SK-N-SH (cell line): ENCODE data around the gene RREB1. TPM values are rescaled to one million over a fixed set of nuclear protein-coding genes. Genes with fewer than 3 reads are reported as not detected.

ENCODE experiments used
- CTCF ChIA-PET: fragments of 300-600, 350-600 bp; formaldehyde crosslinking; extraction: SDS; loops from one replicate; lab custom pipeline; 2021; lab: Yijun Ruan, JAX
- POLR2A ChIA-PET: fragments of 350-600 bp; sonication (Branson Sonifier 250); formaldehyde crosslinking; extraction: SDS; loops from one replicate; lab custom pipeline; 2020; ENCODE audit warnings: antibody characterized with exemption, inconsistent platforms; lab: Yijun Ruan, JAX
- DNase-seq: peaks from one replicate; pipeline ENCODE4 v3.0.0; 2012
- H2AFZ ChIP-seq: fragments of 200-600 bp; sonication (generic); 2 replicates; pipeline ENCODE4 v1.8.1; 2016; ENCODE audit warnings: antibody characterized with exemption, mild to moderate bottlenecking, low read depth
- H3F3A ChIP-seq: fragments of 200-600 bp; sonication (generic); replicated peaks from 2 replicates; pipeline ENCODE3; 2016; ENCODE audit warnings: antibody characterized with exemption, mild to moderate bottlenecking; ENCODE audit not compliant: insufficient read depth
- H3K27ac ChIP-seq, 2 experiments: fragments of 200-500 bp in 1 of 2; fragments of 200-600 bp in 1 of 2; sonication (Bioruptor generic) in 1 of 2; sonication (generic), shearing (Covaris generic) in 1 of 2; 2 replicates each; pipeline versions ENCODE4 v1.5.1 to v1.6.1; 2014 to 2016; ENCODE audit warnings: low read depth in 2 of 2, inconsistent platforms in 1 of 2, low read length in 1 of 2, mild to moderate bottlenecking in 1 of 2, mixed read lengths in 1 of 2
- H3K27me3 ChIP-seq: fragments of 200-600 bp; sonication (generic), shearing (Covaris generic); 2 replicates; pipeline ENCODE4 v1.6.1; 2016; ENCODE audit warnings: mixed run types; ENCODE audit not compliant: insufficient read depth
- H3K36me3 ChIP-seq, 2 experiments: fragments of 200-500 bp in 1 of 2; fragments of 200-600 bp in 1 of 2; sonication (Bioruptor generic) in 1 of 2; sonication (generic) in 1 of 2; replicated peaks in 1 of 2; 2 replicates each; pipeline versions ENCODE3 to v1.5.1; 2014 to 2016; ENCODE audit warnings: low read length in 1 of 2, mild to moderate bottlenecking in 1 of 2; ENCODE audit not compliant: insufficient read depth in 2 of 2, control insufficient read depth in 1 of 2
- H3K4me1 ChIP-seq, 2 experiments: fragments of 200-500 bp in 1 of 2; fragments of 200-600 bp in 1 of 2; sonication (Bioruptor generic) in 1 of 2; sonication (generic), shearing (Covaris generic) in 1 of 2; 2 replicates each; pipeline versions ENCODE4 v1.5.1 to v1.6.1; 2014 to 2016; ENCODE audit warnings: low read depth in 1 of 2, low read length in 1 of 2, mixed run types in 1 of 2; ENCODE audit not compliant: insufficient read depth in 2 of 2, control insufficient read depth in 1 of 2
- H3K4me2 ChIP-seq: fragments of 200-600 bp; sonication (generic), shearing (Covaris generic); 2 replicates; pipeline ENCODE4 v1.6.1; 2017; ENCODE audit warnings: mixed run types
- H3K4me3 ChIP-seq, 2 experiments: fragments of 200-500 bp in 1 of 2; fragments of 200-600 bp in 1 of 2; sonication (Bioruptor generic) in 1 of 2; sonication (generic), shearing (Covaris generic) in 1 of 2; 2 replicates each; pipeline versions ENCODE4 v1.5.1 to v1.8.1; 2014 to 2016; ENCODE audit warnings: low read depth in 2 of 2, inconsistent platforms in 1 of 2, low read length in 1 of 2, mild to moderate bottlenecking in 1 of 2, mixed read lengths in 1 of 2, moderate library complexity in 1 of 2
- H3K79me2 ChIP-seq: fragments of 200-600 bp; sonication (generic); 2 replicates; pipeline ENCODE4 v1.8.1; 2017; ENCODE audit warnings: mild to moderate bottlenecking; ENCODE audit not compliant: insufficient read depth
- H3K9ac ChIP-seq: fragments of 200-600 bp; sonication (generic); 2 replicates; pipeline ENCODE4 v1.6.1; 2017; ENCODE audit warnings: mixed run types
- H3K9me2 ChIP-seq: fragments of 200-600 bp; sonication (generic); 2 replicates; pipeline ENCODE4 v1.6.1; 2017; ENCODE audit warnings: mixed run types
- H3K9me3 ChIP-seq: fragments of 200-600 bp; sonication (generic); 2 replicates; pipeline ENCODE4 v1.6.1; 2017; ENCODE audit warnings: mixed run types, mild to moderate bottlenecking, moderate library complexity
- H4K20me1 ChIP-seq: fragments of 200-600 bp; sonication (generic); 2 replicates; pipeline ENCODE4 v1.6.1; 2017; ENCODE audit warnings: mild to moderate bottlenecking, mixed run types; ENCODE audit not compliant: insufficient read depth
- CHD2 ChIP-seq: fragments of 150-350 bp; IDR thresholded peaks from 2 replicates; pipeline ENCODE4 v1.6.1; 2018; ENCODE audit warnings: low read length; ENCODE audit not compliant: partially characterized antibody
- ELF1 ChIP-seq: IDR thresholded peaks from 2 replicates; pipeline ENCODE4 v1.4.0; 2012
- FOXM1 ChIP-seq: IDR thresholded peaks from 2 replicates; pipeline ENCODE4 v1.4.0; 2012; ENCODE audit warnings: low read depth, mild to moderate bottlenecking
- GABPA ChIP-seq: IDR thresholded peaks from 2 replicates; pipeline ENCODE4 v1.4.0; 2012; ENCODE audit warnings: low read depth, mild to moderate bottlenecking
- GATA2 ChIP-seq: sonication (generic); formaldehyde crosslinking; IDR thresholded peaks from 2 replicates; pipeline ENCODE4 v1.5.0; 2020; ENCODE audit warnings: mild to moderate bottlenecking, missing genetic modification reagents
- JUND ChIP-seq: IDR thresholded peaks from 2 replicates; pipeline ENCODE4 v1.4.0; 2012
- MAX ChIP-seq: IDR thresholded peaks from 2 replicates; pipeline ENCODE4 v1.4.0; 2012; ENCODE audit warnings: low read depth
- NRF1 ChIP-seq: IDR thresholded peaks from 2 replicates; pipeline ENCODE4 v1.6.1; 2012; ENCODE audit warnings: low read depth, mild to moderate bottlenecking, low read length
- POLR2AphosphoS5 ChIP-seq: IDR thresholded peaks from 2 replicates; pipeline ENCODE4 v1.6.1; 2012; ENCODE audit warnings: low read depth, low read length
- RFX5 ChIP-seq: IDR thresholded peaks from 2 replicates; pipeline ENCODE4 v1.6.1; 2012; ENCODE audit warnings: mild to moderate bottlenecking, improper control_type of control experiment, low read length
- RXRA ChIP-seq: IDR thresholded peaks from 2 replicates; pipeline ENCODE4 v1.4.0; 2012; ENCODE audit warnings: low read depth, mild to moderate bottlenecking, borderline replicate concordance
- SMC3 ChIP-seq: IDR thresholded peaks from 2 replicates; pipeline ENCODE4 v1.6.1; 2012; ENCODE audit warnings: low read depth, low read length, improper control_type of control experiment
- TCF12 ChIP-seq: IDR thresholded peaks from 2 replicates; pipeline ENCODE4 v1.4.0; 2012
- TEAD4 ChIP-seq: IDR thresholded peaks from 2 replicates; pipeline ENCODE4 v1.4.0; 2012; ENCODE audit warnings: mild to moderate bottlenecking, borderline replicate concordance; ENCODE audit not compliant: insufficient read depth
- USF1 ChIP-seq: IDR thresholded peaks from 2 replicates; pipeline ENCODE4 v1.4.0; 2012; ENCODE audit warnings: low read depth, borderline replicate concordance
- YY1 ChIP-seq: IDR thresholded peaks from 2 replicates; pipeline ENCODE4 v1.4.0; 2012; ENCODE audit warnings: low read depth, mild to moderate bottlenecking
- ZBTB33 ChIP-seq: IDR thresholded peaks from 2 replicates; pipeline ENCODE4 v1.4.0; 2012; ENCODE audit warnings: low read depth, borderline replicate concordance
- WGBS: methylation state at CpG from one replicate; pipeline ENCODE4 v1.1.6; 2017; ENCODE audit warnings: low lambda C conversion rate; 5-methylcytosine and 5-hydroxymethylcytosine counted together
- polyA plus RNA-seq, 3 experiments: library from polyadenylated mRNA; depleted of rRNA; stranded (reverse); fragments of >200 nt; gene quantifications; 2 replicates each; pipeline ENCODE4 v1.2.3, GENCODE V29; 2012

RREB1 gene
- polyA plus RNA-seq, 1 of the 3 experiments (the other 2 are of a cell fraction): 2.0 TPM

GRCh38 chr6:7188492-7188891 lies 80.7 kb downstream of the RREB1 start:
- H3K79me2 ChIP-seq: peaks cover 25% of the 10 kb centered on the region
- no peaks in the 10 kb centered on the region for H3K9me2 ChIP-seq
- H3K27ac ChIP-seq: no peak overlapping the region
- ChIA-PET CTCF (no interaction called here), POLR2A (no interaction called here)
- WGBS: 64% methylated on average over 5 of the region's 5 CpGs
- no peak overlapping the region for H3K4me2 ChIP-seq
- peaks cover 19 to 48% of the 10 kb centered on the region in 2 experiments for H3K36me3 ChIP-seq
- no peaks in the 10 kb centered on the region for H3F3A ChIP-seq
- no peak for TF ChIP-seq TCF12
- TF ChIP-seq RFX5: no peak
- TF ChIP-seq YY1: no peak
- no peaks in the 10 kb centered on the region for H3K9me3 ChIP-seq
- no peaks in the 10 kb centered on the region for H4K20me1 ChIP-seq
- H3K27me3 ChIP-seq: no peaks in the 10 kb centered on the region
- DNase-seq: no peak
- H2AFZ ChIP-seq: no peak overlapping the region
- no peaks in the 10 kb centered on the region for H3K4me1 ChIP-seq
- no peak overlapping the region for H3K9ac ChIP-seq
- H3K4me3 ChIP-seq: no peak overlapping the region

- 76% methylated on average over 9 of the region's 9 CpGs for whole genome bisulfite sequencing
- Histone ChIP-seq H3K4me3 (no peak overlapping the region), H4K20me1 (no peaks in the 10 kb centered on the region), H3K79me2 (peaks cover 32% of the 10 kb centered on the region)
- no peak for TF ChIP-seq CHD2
- no peak for TF ChIP-seq ELF1
- TF ChIP-seq JUND: no peak
- no peak for TF ChIP-seq POLR2AphosphoS5
- no peak for TF ChIP-seq TEAD4
- TF ChIP-seq YY1: no peak
- TF ChIP-seq USF1: no peak
- TF ChIP-seq FOXM1: no peak
- no peak for TF ChIP-seq GATA2 (CRISPR knock-in tag)
- no peak for TF ChIP-seq SMC3
- no peak for TF ChIP-seq NRF1
- TF ChIP-seq GABPA: no peak
- no peak for TF ChIP-seq RFX5
- no peak for TF ChIP-seq RXRA
- TF ChIP-seq ZBTB33: no peak
- no peak for TF ChIP-seq MAX
- TF ChIP-seq, all 33 proteins: peak for 0
- H3K9ac ChIP-seq: no peak overlapping the region
- H3K9me3 ChIP-seq: no peaks in the 10 kb centered on the region
- POLR2A ChIA-PET: no interaction called here
- H3K4me1 ChIP-seq: no peaks in the 10 kb centered on the region
- peaks cover 19 to 55% of the 10 kb centered on the region in 2 experiments for H3K36me3 ChIP-seq
- no peaks in the 10 kb centered on the region for H3K9me2 ChIP-seq
- DNase-seq: no peak
- no peak overlapping the region for H2AFZ ChIP-seq
- H3K27me3 ChIP-seq: no peaks in the 10 kb centered on the region
- no peaks in the 10 kb centered on the region for H3F3A ChIP-seq
- no peak overlapping the region for H3K4me2 ChIP-seq
- H3K27ac ChIP-seq: no peak overlapping the region
- CTCF ChIA-PET: no interaction called here
Measured at GRCh38 chr6:7189101-7189758, 81.5 kb downstream of the RREB1 start.
